Ishikawa (cell line): ENCODE data around the gene ZNF579.

Experiments
- CEBPB ChIP-seq: IDR thresholded peaks from 2 replicates; pipeline ENCODE4 v1.6.1; 2012
- CREB1 ChIP-seq: IDR thresholded peaks from 2 replicates; pipeline ENCODE4 v1.6.1; 2012; ENCODE audit warnings: low read depth
- RAD21 ChIP-seq: IDR thresholded peaks from 2 replicates; pipeline ENCODE4 v1.6.1; 2012; ENCODE audit warnings: low read depth
- REST ChIP-seq: IDR thresholded peaks from 2 replicates; pipeline ENCODE4 v1.6.1; 2012; ENCODE audit warnings: low read depth, mild to moderate bottlenecking
- TAF1 ChIP-seq: IDR thresholded peaks from 2 replicates; pipeline ENCODE4 v1.6.1; 2012; ENCODE audit warnings: low read depth, mild to moderate bottlenecking
- TEAD4 ChIP-seq: IDR thresholded peaks from 2 replicates; pipeline ENCODE4 v1.6.1; 2012
- YY1 ChIP-seq: IDR thresholded peaks from 2 replicates; pipeline ENCODE4 v1.6.1; 2012; ENCODE audit warnings: low read depth

- no peak for TF ChIP-seq TAF1
- no peak for TF ChIP-seq REST
- no peak for TF ChIP-seq YY1
- TF ChIP-seq CEBPB: no peak
- TF ChIP-seq CREB1: no peak
- no peak for TF ChIP-seq TEAD4
- no peak for TF ChIP-seq RAD21
Measured at GRCh38 chr19:55546011-55546410, 34.6 kb downstream of the ZNF579 start.
